Neural progenitor cell (in vitro differentiated cells): Measurements from ENCODE around the gene NOXA1. TPM values are rescaled to one million over a fixed set of nuclear protein-coding genes. Genes with fewer than 3 reads are reported as not detected.
A peak's percentile ranks its signal among the peaks of the same experiment; 100 is the strongest.
"Not testable (repeated sequence)": the region's sequence is repeated elsewhere in the genome, so short reads cannot be mapped to it uniquely, and the experiment has no call there.

Experiments
- DNase-seq: peaks from one replicate; pipeline ENCODE4 v3.0.0-alpha.2; 2016; ENCODE audit warnings: low spot score
- H2AFZ ChIP-seq: fragments of 200-600 bp; sonication (generic); replicated peaks from 2 replicates; pipeline ENCODE4 v1.6.1; 2016; ENCODE audit warnings: antibody characterized with exemption
- H3F3A ChIP-seq: fragments of 200-600 bp; sonication (generic); 2 replicates; pipeline ENCODE4 v1.6.1; 2016; ENCODE audit warnings: antibody characterized with exemption, low read depth
- H3K27ac ChIP-seq: fragments of 200-600 bp; sonication (generic); 2 replicates; pipeline ENCODE4 v1.5.1; 2016; ENCODE audit warnings: mild to moderate bottlenecking
- H3K27me3 ChIP-seq: fragments of 200-600 bp; sonication (generic); 2 replicates; pipeline ENCODE4 v1.6.1; 2016; ENCODE audit warnings: mild to moderate bottlenecking, moderate library complexity
- H3K36me3 ChIP-seq: fragments of 200-600 bp; sonication (generic); 2 replicates; pipeline ENCODE4 v1.5.1; 2016
- H3K4me1 ChIP-seq: fragments of 200-600 bp; sonication (generic); 2 replicates; pipeline ENCODE4 v1.6.1; 2016; ENCODE audit warnings: mixed run types
- H3K4me2 ChIP-seq: fragments of 200-600 bp; sonication (generic); 2 replicates; pipeline ENCODE4 v1.6.1; 2016
- H3K4me3 ChIP-seq: fragments of 200-600 bp; sonication (generic); 2 replicates; pipeline ENCODE4 v1.5.1; 2016
- H3K79me2 ChIP-seq: fragments of 200-600 bp; sonication (generic); 2 replicates; pipeline ENCODE4 v1.6.1; 2016; ENCODE audit warnings: low read depth
- H3K9ac ChIP-seq: fragments of 200-600 bp; sonication (generic); 2 replicates; pipeline ENCODE4 v1.6.1; 2016
- H3K9me3 ChIP-seq: fragments of 200-600 bp; sonication (generic); 2 replicates; pipeline ENCODE4 v1.5.1; 2016; ENCODE audit warnings: low read depth
- H4K20me1 ChIP-seq: fragments of 200-600 bp; sonication (generic); 2 replicates; pipeline ENCODE4 v1.6.1; 2016; ENCODE audit warnings: low read depth
- H3K27ac Mint-ChIP-seq: 3 replicates; pipeline ENCODE4 v1.8.0; 2021; ENCODE audit warnings: mixed read lengths
- H3K27me3 Mint-ChIP-seq: 2 replicates; pipeline ENCODE4 v1.8.0; 2022; ENCODE audit warnings: low read depth, mild to moderate bottlenecking, inconsistent platforms, moderate library complexity, mixed read lengths; ENCODE audit not compliant: insufficient read depth
- H3K36me3 Mint-ChIP-seq: 3 replicates; pipeline ENCODE4 v1.8.0; 2021; ENCODE audit warnings: mixed read lengths
- H3K4me1 Mint-ChIP-seq: 3 replicates; pipeline ENCODE4 v1.8.0; 2021; ENCODE audit warnings: mixed read lengths
- H3K4me3 Mint-ChIP-seq: 3 replicates; pipeline ENCODE4 v1.8.0; 2021; ENCODE audit warnings: mild to moderate bottlenecking, moderate library complexity, mixed read lengths
- H3K9me3 Mint-ChIP-seq: 3 replicates; pipeline ENCODE4 v1.8.0; 2020; ENCODE audit warnings: mixed read lengths
- EZH2 ChIP-seq: fragments of 200-600 bp; sonication (generic); IDR thresholded peaks from 2 replicates; pipeline ENCODE4 v1.6.1; 2017; ENCODE audit warnings: antibody characterized with exemption, mild to moderate bottlenecking, moderate library complexity
- EZH2phosphoT487 ChIP-seq: fragments of 200-600 bp; sonication (generic); IDR thresholded peaks from 2 replicates; pipeline ENCODE4 v1.6.1; 2017; ENCODE audit warnings: antibody characterized with exemption
- total RNA-seq: library from RNA; depleted of rRNA; stranded (reverse); fragments of >200 nt; gene quantifications from 2 replicates; pipeline ENCODE4 v1.2.3, GENCODE V29; 2015; ENCODE audit warnings: low replicate concordance
- TF ChIP-seq, protein P1 (sequence below): fragments of 200-600 bp; sonication (generic); IDR thresholded peaks from 2 replicates; pipeline ENCODE4 v1.5.1; 2017; ENCODE audit warnings: antibody characterized with exemption, mild to moderate bottlenecking

Gene NOXA1
- total RNA-seq, 1 donor from 2014 or later, result 0.39 TPM

DNA sequence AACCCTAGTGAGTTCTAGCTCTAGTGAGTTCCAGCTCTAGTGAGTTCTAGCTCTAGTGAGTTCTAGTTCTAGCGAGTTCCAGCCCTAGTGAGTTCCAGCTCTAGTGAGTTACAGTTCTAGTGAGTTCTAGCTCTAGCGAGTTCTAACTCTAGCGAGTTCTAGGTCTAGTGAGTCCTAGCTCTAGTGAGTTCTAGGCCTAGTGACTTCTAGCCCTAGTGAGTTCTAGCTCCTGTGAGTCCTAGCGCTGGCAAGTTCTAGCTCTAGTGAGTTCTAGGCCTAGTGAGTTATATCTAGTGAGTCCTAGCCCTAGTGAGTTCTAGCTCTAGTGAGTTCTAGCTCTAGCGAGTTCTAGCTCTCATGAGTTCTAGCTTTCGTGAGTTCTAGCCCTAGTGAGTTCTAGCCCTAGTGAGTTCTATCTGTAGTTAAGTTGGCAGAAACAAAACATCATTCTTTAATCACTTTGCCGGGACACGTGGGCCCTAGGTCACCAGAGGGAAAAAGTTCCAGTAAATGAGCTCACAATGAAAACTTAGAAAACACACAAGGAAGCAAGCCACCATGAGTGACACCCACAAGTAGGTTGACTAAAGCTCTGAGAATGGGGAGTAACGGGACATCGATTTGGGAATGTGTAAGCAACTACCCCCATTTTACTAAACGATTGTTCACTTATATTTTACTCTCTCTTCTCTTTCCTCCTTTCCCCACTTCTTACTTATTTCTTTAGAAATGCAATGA, 47.7 kb upstream of the NOXA1 start:
- Histone ChIP-seq H3F3A (peaks cover 42% of the 10 kb centered on the region), H3K4me3 (no peak overlapping the region), H3K9ac (no peak overlapping the region), H3K4me2 (no peak overlapping the region), H3K27ac (no peak overlapping the region), H3K27me3 (no peaks in the 10 kb centered on the region), H2AFZ (no peak overlapping the region), H3K36me3 (no peaks in the 10 kb centered on the region), H3K4me1 (peaks cover 31% of the 10 kb centered on the region), H3K9me3 (no peaks in the 10 kb centered on the region), H3K79me2 (no peaks in the 10 kb centered on the region), H4K20me1 (no peaks in the 10 kb centered on the region)
- Mint-ChIP-seq H3K27ac (no peak overlapping the region), H3K4me1 (peaks cover 19% of the 10 kb centered on the region), H3K36me3 (peaks cover 15% of the 10 kb centered on the region), H3K9me3 (peaks cover 18% of the 10 kb centered on the region), H3K4me3 (no peak overlapping the region), H3K27me3 (peaks cover 4% of the 10 kb centered on the region)
- no peak for DNase-seq
- TF ChIP-seq, protein P1, sequence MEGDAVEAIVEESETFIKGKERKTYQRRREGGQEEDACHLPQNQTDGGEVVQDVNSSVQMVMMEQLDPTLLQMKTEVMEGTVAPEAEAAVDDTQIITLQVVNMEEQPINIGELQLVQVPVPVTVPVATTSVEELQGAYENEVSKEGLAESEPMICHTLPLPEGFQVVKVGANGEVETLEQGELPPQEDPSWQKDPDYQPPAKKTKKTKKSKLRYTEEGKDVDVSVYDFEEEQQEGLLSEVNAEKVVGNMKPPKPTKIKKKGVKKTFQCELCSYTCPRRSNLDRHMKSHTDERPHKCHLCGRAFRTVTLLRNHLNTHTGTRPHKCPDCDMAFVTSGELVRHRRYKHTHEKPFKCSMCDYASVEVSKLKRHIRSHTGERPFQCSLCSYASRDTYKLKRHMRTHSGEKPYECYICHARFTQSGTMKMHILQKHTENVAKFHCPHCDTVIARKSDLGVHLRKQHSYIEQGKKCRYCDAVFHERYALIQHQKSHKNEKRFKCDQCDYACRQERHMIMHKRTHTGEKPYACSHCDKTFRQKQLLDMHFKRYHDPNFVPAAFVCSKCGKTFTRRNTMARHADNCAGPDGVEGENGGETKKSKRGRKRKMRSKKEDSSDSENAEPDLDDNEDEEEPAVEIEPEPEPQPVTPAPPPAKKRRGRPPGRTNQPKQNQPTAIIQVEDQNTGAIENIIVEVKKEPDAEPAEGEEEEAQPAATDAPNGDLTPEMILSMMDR, result no peak
- TF ChIP-seq EZH2phosphoT487 (no peak), EZH2 (no peak)

DNA sequence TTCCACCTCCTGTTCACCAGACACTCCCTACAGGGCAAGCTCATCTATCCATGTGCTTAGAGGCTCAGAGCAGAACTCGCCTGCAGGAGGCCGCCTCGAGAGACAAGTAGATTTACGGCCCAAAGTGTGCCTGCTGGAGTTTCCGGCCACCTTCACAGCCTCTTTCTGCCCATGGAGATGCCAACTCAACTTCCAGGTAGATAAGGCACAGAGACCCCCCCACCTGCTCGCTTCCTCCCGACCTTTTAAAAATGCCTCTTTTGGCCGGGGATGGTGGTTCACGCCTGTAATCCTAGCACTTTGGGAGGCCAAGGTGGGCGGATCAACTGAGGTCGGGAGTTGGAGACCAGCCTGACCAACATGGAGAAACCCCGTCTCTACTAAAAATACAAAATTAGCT, 46.8 kb upstream of the NOXA1 start:
- peaks cover 14% of the 10 kb centered on the region for H3K4me1 Mint-ChIP-seq
- H3K27ac Mint-ChIP-seq, result no peak overlapping the region
- H3K4me1 ChIP-seq, result peaks cover 26% of the 10 kb centered on the region
- no peak overlapping the region for H3K27ac ChIP-seq
- no peaks in the 10 kb centered on the region for H3K27me3 ChIP-seq
- H3K4me3 ChIP-seq, result no peak overlapping the region
- no peak overlapping the region for H2AFZ ChIP-seq
- no peaks in the 10 kb centered on the region for H3K79me2 ChIP-seq
- no peak overlapping the region for H3K9ac ChIP-seq
- no peak for DNase-seq
- peaks cover 18% of the 10 kb centered on the region for H3K9me3 Mint-ChIP-seq
- no peaks in the 10 kb centered on the region for H3K36me3 ChIP-seq
- peaks cover 4% of the 10 kb centered on the region for H3K27me3 Mint-ChIP-seq
- peaks cover 15% of the 10 kb centered on the region for H3K36me3 Mint-ChIP-seq
- no peaks in the 10 kb centered on the region for H4K20me1 ChIP-seq
- no peak overlapping the region for H3K4me3 Mint-ChIP-seq
- H3F3A ChIP-seq, result peaks cover 36% of the 10 kb centered on the region
- H3K4me2 ChIP-seq, result no peak overlapping the region
- no peak for TF ChIP-seq EZH2
- TF ChIP-seq, protein P1, result no peak
- no peaks in the 10 kb centered on the region for H3K9me3 ChIP-seq

DNA sequence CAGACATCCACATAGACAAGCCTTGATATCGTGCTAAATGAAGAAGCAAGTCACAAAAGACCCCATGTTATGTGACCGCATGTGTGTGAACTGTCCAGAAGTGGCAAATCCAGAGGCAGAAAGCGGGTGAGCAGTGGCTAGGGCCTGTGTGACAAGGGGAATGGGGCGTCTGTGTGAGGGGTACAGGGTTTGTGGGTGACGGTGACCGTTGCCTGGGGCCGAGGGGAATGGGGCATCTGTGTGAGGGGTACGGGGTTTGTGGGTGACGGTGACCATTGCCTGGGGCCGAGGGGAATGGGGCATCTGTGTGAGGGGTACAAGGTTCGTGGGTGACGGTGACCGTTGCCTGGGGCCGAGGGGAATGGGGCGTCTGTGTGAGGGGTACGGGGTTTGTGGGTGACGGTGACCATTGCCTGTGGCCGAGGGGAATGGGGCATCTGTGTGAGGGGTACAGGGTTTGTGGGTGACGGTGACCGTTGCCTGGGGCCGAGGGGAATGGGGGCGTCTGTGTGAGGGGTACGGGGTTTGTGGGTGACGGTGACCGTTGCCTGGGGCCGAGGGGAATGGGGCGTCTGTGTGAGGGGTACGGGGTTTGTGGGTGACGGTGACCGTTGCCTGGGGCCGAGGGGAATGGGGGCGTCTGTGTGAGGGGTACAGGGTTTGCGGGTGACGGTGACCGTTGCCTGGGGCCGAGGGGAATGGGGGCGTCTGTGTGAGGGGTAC, 44.3 kb upstream of the NOXA1 start:
- H3K4me1 Mint-ChIP-seq, H3K4me2 ChIP-seq, H3K4me1 ChIP-seq, H3K79me2 ChIP-seq, H3K4me3 ChIP-seq, H3K27me3 ChIP-seq, H3K27ac Mint-ChIP-seq, DNase-seq, H2AFZ ChIP-seq, H4K20me1 ChIP-seq, H3K9me3 ChIP-seq, H3K36me3 ChIP-seq, H3K27me3 Mint-ChIP-seq, H3K27ac ChIP-seq, H3K9ac ChIP-seq: not testable (repeated sequence)
- H3K9me3 Mint-ChIP-seq, result peaks cover 15% of the 10 kb centered on the region
- H3K36me3 Mint-ChIP-seq, result peaks cover 11% of the 10 kb centered on the region
- H3K4me3 Mint-ChIP-seq, result peak overlapping the region; percentile 14
- H3F3A ChIP-seq, result peaks cover 14% of the 10 kb centered on the region

DNA sequence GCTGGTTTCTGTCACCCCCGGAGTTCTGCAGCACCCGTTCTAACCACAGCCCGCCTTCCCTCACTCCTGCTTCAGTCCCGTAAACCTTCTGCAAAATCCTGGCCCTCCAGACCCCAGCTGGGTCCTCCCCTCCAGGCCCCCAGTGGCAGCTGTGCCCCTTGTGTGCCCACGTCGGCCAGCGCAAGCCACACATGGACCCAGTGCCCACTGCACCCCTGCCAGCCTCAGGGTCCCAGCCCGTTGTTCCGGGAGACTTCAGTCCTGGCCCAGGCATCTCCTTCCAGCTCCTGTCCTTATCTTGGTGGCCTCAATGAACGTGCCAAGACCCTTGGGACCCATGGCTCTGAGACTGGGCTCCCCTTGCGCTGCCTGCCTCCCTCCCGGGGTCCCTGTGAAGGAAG, 43.4 kb upstream of the NOXA1 start:
- Histone ChIP-seq H3F3A (peaks cover 6% of the 10 kb centered on the region), H3K27ac (no peak overlapping the region), H3K27me3 (no peaks in the 10 kb centered on the region), H3K4me2 (no peak overlapping the region), H3K9me3 (no peaks in the 10 kb centered on the region), H3K79me2 (no peaks in the 10 kb centered on the region), H3K4me3 (no peak overlapping the region), H2AFZ (no peak overlapping the region), H3K4me1 (no peaks in the 10 kb centered on the region), H3K9ac (no peak overlapping the region), H3K36me3 (no peaks in the 10 kb centered on the region), H4K20me1 (no peaks in the 10 kb centered on the region)
- no peak for DNase-seq
- Mint-ChIP-seq H3K27ac (no peak overlapping the region), H3K9me3 (peaks cover 14% of the 10 kb centered on the region), H3K4me1 (peaks cover 14% of the 10 kb centered on the region), H3K36me3 (peaks cover 11% of the 10 kb centered on the region), H3K27me3 (peaks cover 4% of the 10 kb centered on the region), H3K4me3 (no peak overlapping the region)
- TF ChIP-seq EZH2 (no peak), EZH2phosphoT487 (no peak)
- TF ChIP-seq, protein P1, result no peak
